Measurements from ENCODE around the gene CEP152.

Gene CEP152

DNA sequence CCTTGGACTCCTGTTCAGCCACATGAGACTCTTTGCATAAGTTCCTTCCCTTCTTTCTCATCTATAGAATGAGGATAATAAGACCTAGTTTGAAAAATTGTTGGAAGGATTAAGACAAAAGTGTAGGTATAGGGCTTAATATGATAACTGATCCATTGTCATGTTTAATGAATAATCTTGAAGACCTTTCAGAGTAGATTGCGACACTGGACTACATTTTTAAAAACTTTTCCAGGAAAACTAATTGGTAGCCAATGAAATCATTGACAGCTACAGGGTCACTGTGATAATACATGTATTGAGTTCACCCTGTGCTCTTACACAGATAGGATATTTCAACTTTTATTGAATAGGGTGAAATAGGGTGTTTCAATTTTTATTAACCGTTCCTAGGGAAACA lies 86.9 kb downstream of the CEP152 start:
- DNase-seq (ENCODE audit: low read depth) = no peak
- TF ChIP-seq, protein P1, sequence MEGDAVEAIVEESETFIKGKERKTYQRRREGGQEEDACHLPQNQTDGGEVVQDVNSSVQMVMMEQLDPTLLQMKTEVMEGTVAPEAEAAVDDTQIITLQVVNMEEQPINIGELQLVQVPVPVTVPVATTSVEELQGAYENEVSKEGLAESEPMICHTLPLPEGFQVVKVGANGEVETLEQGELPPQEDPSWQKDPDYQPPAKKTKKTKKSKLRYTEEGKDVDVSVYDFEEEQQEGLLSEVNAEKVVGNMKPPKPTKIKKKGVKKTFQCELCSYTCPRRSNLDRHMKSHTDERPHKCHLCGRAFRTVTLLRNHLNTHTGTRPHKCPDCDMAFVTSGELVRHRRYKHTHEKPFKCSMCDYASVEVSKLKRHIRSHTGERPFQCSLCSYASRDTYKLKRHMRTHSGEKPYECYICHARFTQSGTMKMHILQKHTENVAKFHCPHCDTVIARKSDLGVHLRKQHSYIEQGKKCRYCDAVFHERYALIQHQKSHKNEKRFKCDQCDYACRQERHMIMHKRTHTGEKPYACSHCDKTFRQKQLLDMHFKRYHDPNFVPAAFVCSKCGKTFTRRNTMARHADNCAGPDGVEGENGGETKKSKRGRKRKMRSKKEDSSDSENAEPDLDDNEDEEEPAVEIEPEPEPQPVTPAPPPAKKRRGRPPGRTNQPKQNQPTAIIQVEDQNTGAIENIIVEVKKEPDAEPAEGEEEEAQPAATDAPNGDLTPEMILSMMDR (conservative IDR thresholded peaks at IDR 0.05; ENCODE audit: low read depth, low read length) = no peak

GRCh38 chr15:48722764-48723661 lies 87.9 kb downstream of the CEP152 start:
- peak; percentile 50 for DNase-seq (ENCODE audit: low read depth)
- H3K4me3 ChIP-seq (ENCODE audit: low read depth, low read length) = no peak overlapping the region
- TF ChIP-seq, protein P1 (conservative IDR thresholded peaks at IDR 0.05; ENCODE audit: low read depth, low read length) = no peak

More for the DNA sequence above, 86.9 kb downstream of the CEP152 start:
- no peak overlapping the region for H3K4me3 ChIP-seq (ENCODE audit: low read depth, low read length)

- no peak overlapping the region for H3K4me3 ChIP-seq (ENCODE audit: low read depth, low read length)
- DNase-seq (ENCODE audit: low read depth) = no peak
- TF ChIP-seq, protein P1 (conservative IDR thresholded peaks at IDR 0.05; ENCODE audit: low read depth, low read length) = no peak
Observed at GRCh38 chr15:48721061-48721810, 89.6 kb downstream of the CEP152 start.

- H3K4me3 ChIP-seq (ENCODE audit: low read depth, low read length) = no peak overlapping the region
- peak; percentile 17 for DNase-seq (ENCODE audit: low read depth)
- TF ChIP-seq, protein P1 (conservative IDR thresholded peaks at IDR 0.05; ENCODE audit: low read depth, low read length) = no peak
Observed at GRCh38 chr15:48720646-48721045, 90.2 kb downstream of the CEP152 start.

DNA sequence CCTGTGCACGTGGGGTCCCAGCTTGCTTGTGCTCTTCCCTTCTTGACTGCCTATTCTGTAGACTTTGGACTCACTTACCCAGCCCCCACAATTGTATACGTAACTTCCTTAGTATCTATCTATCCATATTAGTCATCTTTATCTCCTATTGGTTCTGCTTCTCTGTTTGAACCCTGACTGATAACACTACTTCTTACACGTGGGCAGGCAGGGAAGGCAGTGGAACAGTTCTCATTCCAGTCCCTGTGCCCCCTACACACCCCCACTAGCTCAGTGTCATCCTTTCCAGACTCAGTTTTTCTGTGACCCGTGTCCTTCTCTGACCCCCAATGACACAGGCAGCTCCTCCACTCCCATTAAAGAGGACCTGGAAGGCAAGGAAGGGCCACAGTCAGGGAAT lies 91.2 kb downstream of the CEP152 start:
- TF ChIP-seq, protein P1 (conservative IDR thresholded peaks at IDR 0.05; ENCODE audit: low read depth, low read length) = no peak
- DNase-seq (ENCODE audit: low read depth) = no peak
- H3K4me3 ChIP-seq (ENCODE audit: low read depth, low read length) = no peak overlapping the region

GRCh38 chr15:48718646-48719045 lies 92.2 kb downstream of the CEP152 start:
- TF ChIP-seq, protein P1 (conservative IDR thresholded peaks at IDR 0.05; ENCODE audit: low read depth, low read length) = no peak
- DNase-seq (ENCODE audit: low read depth) = peak; percentile 46
- H3K4me3 ChIP-seq (ENCODE audit: low read depth, low read length) = no peak overlapping the region

Data from choroid plexus epithelial cell (primary cell).